A673 (cell line): ENCODE measurements around the gene LGMN.

Experiments used
- CTCF ChIP-seq: fragments of 300-800, 200-600 bp; sonication (generic); conservative IDR thresholded peaks from 2 replicates; pipeline ENCODE4 v1.5.1; 2017; ENCODE audit warnings: low read depth, mild to moderate bottlenecking, antibody characterized with exemption, low read length, moderate library complexity, mixed read lengths
- EZH2 ChIP-seq: fragments of 200-600 bp; sonication (generic); IDR thresholded peaks from 2 replicates; pipeline ENCODE4 v1.6.1; 2017; ENCODE audit warnings: borderline replicate concordance, low read depth, mild to moderate bottlenecking, mixed read lengths, antibody characterized with exemption, low read length; ENCODE audit not compliant: poor library complexity, severe bottlenecking

- TF ChIP-seq CTCF (no peak), EZH2 (no peak)
Measured at GRCh38 chr14:92706386-92706785, 42.0 kb downstream of the LGMN start.
